ENCODE data around the gene PRKAR2B.
"Not testable (repeated sequence)": the region's sequence is repeated elsewhere in the genome, so short reads cannot be mapped to it uniquely, and the experiment has no call there.

PRKAR2B gene

GRCh38 chr7:107119376-107120105 lies 75.0 kb downstream of the PRKAR2B start:
- DNase-seq (ENCODE audit: low read depth): no peak

- DNase-seq (ENCODE audit: low read depth): no peak
These were observed 78.0 kb downstream of the PRKAR2B start for GRCh38 chr7:107122486-107122911.

- DNase-seq (ENCODE audit: low read depth): no peak
These were observed 78.9 kb downstream of the PRKAR2B start for GRCh38 chr7:107123392-107123791.

GRCh38 chr7:107125475-107125874 lies 81.0 kb downstream of the PRKAR2B start:
- DNase-seq (ENCODE audit: low read depth): no peak

- DNase-seq (ENCODE audit: low read depth): no peak
These were observed 83.7 kb downstream of the PRKAR2B start for GRCh38 chr7:107128217-107128616.

- DNase-seq (ENCODE audit: low read depth): no peak
These were observed 84.2 kb downstream of the PRKAR2B start for GRCh38 chr7:107128748-107129147.

- no peak for DNase-seq (ENCODE audit: low read depth)
These were observed 86.1 kb downstream of the PRKAR2B start for GRCh38 chr7:107130487-107131220.

GRCh38 chr7:107133396-107133795 lies 88.9 kb downstream of the PRKAR2B start:
- DNase-seq (ENCODE audit: low read depth): no peak

GRCh38 chr7:107138696-107139420 lies 94.4 kb downstream of the PRKAR2B start:
- no peak for DNase-seq (ENCODE audit: low read depth)

- DNase-seq (ENCODE audit: low read depth): not testable (repeated sequence)
These were observed 99.4 kb downstream of the PRKAR2B start for GRCh38 chr7:107143875-107144274.

GRCh38 chr7:107145067-107145838 lies 100.7 kb downstream of the PRKAR2B start:
- no peak for DNase-seq (ENCODE audit: low read depth)

GRCh38 chr7:107147464-107148393 lies 103.2 kb downstream of the PRKAR2B start:
- no peak for DNase-seq (ENCODE audit: low read depth)

GRCh38 chr7:107148721-107149120 lies 104.2 kb downstream of the PRKAR2B start:
- no peak for DNase-seq (ENCODE audit: low read depth)

- DNase-seq (ENCODE audit: low read depth): no peak
These were observed 105.4 kb downstream of the PRKAR2B start for GRCh38 chr7:107149863-107150262.

GRCh38 chr7:107150375-107151073 lies 106.0 kb downstream of the PRKAR2B start:
- peak; percentile 47 for DNase-seq (ENCODE audit: low read depth)

GRCh38 chr7:107151538-107151937 lies 107.0 kb downstream of the PRKAR2B start:
- DNase-seq (ENCODE audit: low read depth): no peak

GRCh38 chr7:107152011-107152410 lies 107.5 kb downstream of the PRKAR2B start:
- no peak for DNase-seq (ENCODE audit: low read depth)

- no peak for DNase-seq (ENCODE audit: low read depth)
These were observed 110.3 kb downstream of the PRKAR2B start for GRCh38 chr7:107154826-107155225.

- DNase-seq (ENCODE audit: low read depth): not testable (repeated sequence)
These were observed 111.2 kb downstream of the PRKAR2B start for GRCh38 chr7:107155726-107156125.

GRCh38 chr7:107157091-107157490 lies 112.6 kb downstream of the PRKAR2B start:
- no peak for DNase-seq (ENCODE audit: low read depth)

Data from T-helper 22 cell (primary cell).